Fibroblast of the aortic adventitia (primary cell): Measurements from ENCODE around the gene NRG2. TPM values are rescaled to one million over a fixed set of nuclear protein-coding genes. Genes with fewer than 3 reads are reported as not detected.

Experiments used
- DNase-seq: peaks from one replicate; pipeline ENCODE4 v3.0.0-alpha.2; 2010; ENCODE audit warnings: low read depth
- H3K4me3 ChIP-seq: 2 replicates; pipeline ENCODE4 v1.5.1; 2011; ENCODE audit warnings: low read depth, mild to moderate bottlenecking, control low read depth, low read length, moderate library complexity
- CTCF ChIP-seq: IDR thresholded peaks from 2 replicates; pipeline ENCODE4 v1.5.1; 2011; ENCODE audit warnings: mild to moderate bottlenecking, low read length, control low read depth, inconsistent platforms; ENCODE audit not compliant: insufficient read depth
- total RNA-seq: library from RNA; depleted of rRNA; stranded (reverse); fragments of >200 nt; gene quantifications from 2 replicates; pipeline ENCODE4 v1.2.3, GENCODE V29; 2012; ENCODE audit warnings: low replicate concordance

Gene NRG2
- total RNA-seq, 1 donor = 0.36 TPM

- H3K4me3 ChIP-seq = no peak overlapping the region
- DNase-seq = peak; percentile 42
- TF ChIP-seq CTCF = no peak
These were observed 22.4 kb downstream of the NRG2 start for GRCh38 chr5:140020601-140021177.

DNA sequence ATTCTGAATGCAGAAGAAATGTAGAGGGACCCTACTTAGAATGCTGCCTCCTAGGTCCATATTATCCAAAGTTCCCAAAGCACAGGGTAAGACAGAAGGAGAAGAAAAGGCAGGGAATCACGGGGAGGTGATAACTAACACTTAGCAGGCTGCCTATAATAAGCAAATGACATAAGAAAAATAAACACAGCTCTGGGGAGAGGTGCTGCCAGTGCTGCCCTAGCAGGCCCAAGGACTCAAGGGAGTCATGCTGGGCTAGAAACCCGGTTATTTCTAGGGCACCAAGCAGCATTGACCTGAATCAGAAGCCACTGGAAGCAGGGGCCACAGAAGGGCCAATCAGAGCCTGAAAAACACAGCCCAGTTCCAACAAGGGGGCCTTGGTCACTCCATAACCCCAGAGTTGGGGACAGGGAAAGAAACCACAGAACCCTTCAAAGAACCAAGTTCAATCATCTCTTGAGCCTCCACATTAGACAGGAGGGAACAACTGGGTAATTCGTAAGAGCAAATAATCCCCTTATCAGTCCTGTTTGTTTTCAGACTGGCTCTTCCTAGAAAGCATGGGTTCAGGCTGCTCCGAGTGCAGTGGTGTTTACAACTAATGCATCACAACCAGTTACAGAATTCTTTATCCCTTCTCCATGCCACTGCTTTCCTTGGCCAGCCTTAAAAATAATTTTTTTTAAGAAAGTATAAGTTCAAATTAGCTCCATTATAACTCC, 24.0 kb downstream of the NRG2 start:
- DNase-seq = no peak
- H3K4me3 ChIP-seq = no peak overlapping the region
- no peak for TF ChIP-seq CTCF

DNA sequence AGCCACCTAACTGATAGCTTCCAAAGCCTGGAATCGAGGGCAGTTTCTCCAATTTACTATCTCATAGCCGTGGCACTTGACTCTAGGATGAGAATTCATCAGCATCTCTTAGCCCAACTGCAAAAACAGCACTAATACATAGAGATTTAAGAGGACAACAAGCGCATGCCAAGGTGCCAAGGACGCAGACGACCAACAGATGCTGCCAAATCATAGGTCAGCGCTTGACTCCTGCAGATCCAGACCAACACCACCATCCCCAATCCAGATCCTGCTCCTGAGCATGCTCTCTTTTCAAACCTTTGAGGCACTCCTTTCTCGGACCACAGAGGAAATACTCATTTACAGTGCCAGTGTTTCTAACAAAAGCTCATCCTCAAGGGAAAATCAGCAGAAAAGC, 24.6 kb downstream of the NRG2 start:
- TF ChIP-seq CTCF = no peak
- H3K4me3 ChIP-seq = no peak overlapping the region

DNA sequence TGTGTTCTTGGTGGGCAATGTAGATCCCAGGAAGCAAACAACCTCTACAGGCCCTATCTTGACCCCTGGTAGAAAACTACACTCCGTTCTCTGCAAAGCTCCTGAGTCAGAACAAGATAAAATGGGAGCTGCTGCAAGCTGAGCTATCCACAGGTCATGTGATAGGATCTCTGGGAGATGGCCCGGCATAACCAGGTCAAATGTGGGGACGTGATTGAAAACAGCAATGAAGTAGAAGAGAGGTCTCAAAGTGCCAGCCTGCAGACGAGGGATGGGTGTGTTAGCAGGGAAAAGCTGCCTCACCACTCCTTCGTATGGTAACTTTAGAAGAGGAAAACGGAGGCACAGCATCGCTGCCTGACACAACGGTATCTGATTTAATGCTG, 25.0 kb downstream of the NRG2 start:
- TF ChIP-seq CTCF = no peak
- H3K4me3 ChIP-seq = no peak overlapping the region
- no peak for DNase-seq

More for the DNA sequence above, 24.6 kb downstream of the NRG2 start:
- DNase-seq = no peak

- no peak for DNase-seq
These were observed 25.6 kb downstream of the NRG2 start for GRCh38 chr5:140017397-140018095.

GRCh38 chr5:140015706-140016105, 27.4 kb downstream of the NRG2 start:
- no peak for TF ChIP-seq CTCF
- H3K4me3 ChIP-seq = no peak overlapping the region
- DNase-seq = no peak

More at GRCh38 chr5:140017397-140018095, 25.6 kb downstream of the NRG2 start:
- H3K4me3 ChIP-seq = no peak overlapping the region
- no peak for TF ChIP-seq CTCF
